Measurements from ENCODE around the gene PHF21B. TPM values are rescaled to one million over a fixed set of nuclear protein-coding genes. Genes with fewer than 3 reads are reported as not detected.

The PHF21B gene
- total and polyA plus RNA-seq, 2 donors (not counting 1 experiment from before 2014, with no cell fraction given) = 0.17 TPM; not detected in 1

DNA sequence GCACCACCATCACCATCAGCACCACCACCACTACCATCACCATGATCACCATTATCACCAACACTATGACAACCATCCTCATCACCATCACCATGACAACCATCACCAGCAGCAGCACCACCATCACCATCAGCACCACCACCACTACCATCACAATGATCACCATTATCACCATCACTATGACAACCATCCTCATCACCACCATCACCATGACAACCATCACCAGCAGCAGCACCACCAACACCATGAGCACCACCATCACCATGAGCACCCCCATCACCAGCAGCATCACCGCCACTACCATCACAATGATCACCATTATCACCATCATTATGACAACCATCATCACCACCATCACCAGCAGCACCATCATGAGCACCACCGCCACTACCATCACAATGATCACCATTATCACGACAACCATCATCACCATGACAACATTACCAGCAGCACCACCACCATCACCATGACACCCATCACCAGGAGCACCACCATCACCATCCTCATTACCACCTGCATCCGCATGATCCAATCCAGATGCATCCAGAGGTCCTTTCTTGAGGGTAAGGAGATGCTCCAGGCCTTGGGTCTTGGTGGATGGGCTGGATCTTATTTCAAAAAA is 23.8 kb downstream of the PHF21B start:
- Histone ChIP-seq H3K27ac (ENCODE audit: insufficient read depth, low read length) (no peak overlapping the region), H3K27me3 (ENCODE audit: control insufficient read depth, insufficient read depth, low read length) (no peaks in the 10 kb centered on the region), H3K4me3 (replicated peaks in 1 of 4; ENCODE audit: control extremely low read depth in 1 of 4, insufficient read depth in 1 of 4, low read depth in 3 of 4, low read length in 4 of 4) (no peak overlapping the region), H3K4me2 (ENCODE audit: extremely low read depth, insufficient read depth, low read length) (no peak overlapping the region), H3K9ac (ENCODE audit: insufficient read depth, low read length) (no peak overlapping the region), H2AFZ (ENCODE audit: low read length) (no peak overlapping the region), H4K20me1 (ENCODE audit: control insufficient read depth, extremely low read depth, insufficient read depth, low read length) (no peaks in the 10 kb centered on the region), H3K4me1 (ENCODE audit: control insufficient read depth, extremely low read depth, insufficient read depth, low read length) (no peaks in the 10 kb centered on the region), H3K9me3 (ENCODE audit: control insufficient read depth, insufficient read depth, low read depth, low read length) (no peaks in the 10 kb centered on the region), H3K36me3 (ENCODE audit: control insufficient read depth, insufficient read depth, low read length) (no peaks in the 10 kb centered on the region), H3K79me2 (ENCODE audit: control insufficient read depth, insufficient read depth, low read length) (no peaks in the 10 kb centered on the region)
- TF ChIP-seq EZH2 (IDR thresholded peaks at IDR 0.05; ENCODE audit: low read length, missing control alignments) = no peak
- TF ChIP-seq CTCF (conservative IDR thresholded peaks at IDR 0.05 in 1 of 2, IDR thresholded peaks at IDR 0.05 in 1 of 2; ENCODE audit: low read depth in 1 of 2, low read length in 2 of 2) = no peak
- DNase-seq (ENCODE audit: low read depth in 2 of 2) = no peak

DNA sequence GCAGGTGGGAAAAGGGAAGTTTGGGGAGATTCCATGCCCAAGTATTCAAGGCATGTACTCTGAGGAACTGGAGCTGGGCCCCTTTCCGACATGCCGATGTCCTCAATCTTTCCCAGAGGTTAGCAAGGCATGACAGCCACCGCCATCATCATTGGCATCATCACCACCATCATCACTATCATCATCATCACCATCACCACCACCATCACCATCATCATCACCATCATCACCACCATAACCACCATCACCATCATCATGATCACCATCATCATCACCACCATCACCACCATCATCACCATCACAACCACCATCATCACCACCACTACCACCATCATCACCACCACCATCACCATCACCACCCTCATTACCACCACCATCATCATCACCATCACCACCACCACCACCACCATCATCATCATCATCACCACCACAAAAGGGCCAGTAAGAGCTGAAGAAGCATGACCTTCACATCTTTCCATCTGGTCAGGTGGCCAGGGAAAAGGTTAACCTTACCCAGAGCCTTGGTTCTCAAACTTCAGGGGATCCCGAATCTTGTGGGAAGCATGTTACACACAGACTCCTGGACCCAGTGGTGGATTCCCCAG is 25.8 kb downstream of the PHF21B start:
- no peak overlapping the region for H3K4me3 ChIP-seq (replicated peaks in 1 of 4; ENCODE audit: control extremely low read depth in 1 of 4, insufficient read depth in 1 of 4, low read depth in 3 of 4, low read length in 4 of 4)
- no peaks in the 10 kb centered on the region for H3K79me2 ChIP-seq (ENCODE audit: control insufficient read depth, insufficient read depth, low read length)
- no peak overlapping the region for H3K4me2 ChIP-seq (ENCODE audit: extremely low read depth, insufficient read depth, low read length)
- H3K27ac ChIP-seq (ENCODE audit: insufficient read depth, low read length) = no peak overlapping the region
- no peak for DNase-seq (ENCODE audit: low read depth in 2 of 2)
- no peaks in the 10 kb centered on the region for H3K36me3 ChIP-seq (ENCODE audit: control insufficient read depth, insufficient read depth, low read length)
- H4K20me1 ChIP-seq (ENCODE audit: control insufficient read depth, extremely low read depth, insufficient read depth, low read length) = no peaks in the 10 kb centered on the region
- no peaks in the 10 kb centered on the region for H3K4me1 ChIP-seq (ENCODE audit: control insufficient read depth, extremely low read depth, insufficient read depth, low read length)
- TF ChIP-seq EZH2 (IDR thresholded peaks at IDR 0.05; ENCODE audit: low read length, missing control alignments) (no peak), CTCF (conservative IDR thresholded peaks at IDR 0.05 in 1 of 2, IDR thresholded peaks at IDR 0.05 in 1 of 2; ENCODE audit: low read depth in 1 of 2, low read length in 2 of 2) (no peak)
- H3K9me3 ChIP-seq (ENCODE audit: control insufficient read depth, insufficient read depth, low read depth, low read length) = no peaks in the 10 kb centered on the region
- no peak overlapping the region for H2AFZ ChIP-seq (ENCODE audit: low read length)
- H3K27me3 ChIP-seq (ENCODE audit: control insufficient read depth, insufficient read depth, low read length) = no peaks in the 10 kb centered on the region
- H3K9ac ChIP-seq (ENCODE audit: insufficient read depth, low read length) = no peak overlapping the region

- Histone ChIP-seq H4K20me1 (ENCODE audit: control insufficient read depth, extremely low read depth, insufficient read depth, low read length) (no peaks in the 10 kb centered on the region), H3K9me3 (ENCODE audit: control insufficient read depth, insufficient read depth, low read depth, low read length) (no peaks in the 10 kb centered on the region), H3K79me2 (ENCODE audit: control insufficient read depth, insufficient read depth, low read length) (no peaks in the 10 kb centered on the region), H3K4me3 (replicated peaks in 1 of 4; ENCODE audit: control extremely low read depth in 1 of 4, insufficient read depth in 1 of 4, low read depth in 3 of 4, low read length in 4 of 4) (no peak overlapping the region), H2AFZ (ENCODE audit: low read length) (no peak overlapping the region), H3K4me2 (ENCODE audit: extremely low read depth, insufficient read depth, low read length) (no peak overlapping the region), H3K27ac (ENCODE audit: insufficient read depth, low read length) (no peak overlapping the region), H3K36me3 (ENCODE audit: control insufficient read depth, insufficient read depth, low read length) (no peaks in the 10 kb centered on the region), H3K4me1 (ENCODE audit: control insufficient read depth, extremely low read depth, insufficient read depth, low read length) (no peaks in the 10 kb centered on the region), H3K27me3 (ENCODE audit: control insufficient read depth, insufficient read depth, low read length) (no peaks in the 10 kb centered on the region), H3K9ac (ENCODE audit: insufficient read depth, low read length) (no peak overlapping the region)
- no peak for DNase-seq (ENCODE audit: low read depth in 2 of 2)
- TF ChIP-seq EZH2 (IDR thresholded peaks at IDR 0.05; ENCODE audit: low read length, missing control alignments) (no peak), CTCF (conservative IDR thresholded peaks at IDR 0.05 in 1 of 2, IDR thresholded peaks at IDR 0.05 in 1 of 2; ENCODE audit: low read depth in 1 of 2, low read length in 2 of 2) (no peak)
Measured at GRCh38 chr22:44982445-44982844, 27.4 kb downstream of the PHF21B start.
